ENCODE data around the gene DMXL2.

DNA sequence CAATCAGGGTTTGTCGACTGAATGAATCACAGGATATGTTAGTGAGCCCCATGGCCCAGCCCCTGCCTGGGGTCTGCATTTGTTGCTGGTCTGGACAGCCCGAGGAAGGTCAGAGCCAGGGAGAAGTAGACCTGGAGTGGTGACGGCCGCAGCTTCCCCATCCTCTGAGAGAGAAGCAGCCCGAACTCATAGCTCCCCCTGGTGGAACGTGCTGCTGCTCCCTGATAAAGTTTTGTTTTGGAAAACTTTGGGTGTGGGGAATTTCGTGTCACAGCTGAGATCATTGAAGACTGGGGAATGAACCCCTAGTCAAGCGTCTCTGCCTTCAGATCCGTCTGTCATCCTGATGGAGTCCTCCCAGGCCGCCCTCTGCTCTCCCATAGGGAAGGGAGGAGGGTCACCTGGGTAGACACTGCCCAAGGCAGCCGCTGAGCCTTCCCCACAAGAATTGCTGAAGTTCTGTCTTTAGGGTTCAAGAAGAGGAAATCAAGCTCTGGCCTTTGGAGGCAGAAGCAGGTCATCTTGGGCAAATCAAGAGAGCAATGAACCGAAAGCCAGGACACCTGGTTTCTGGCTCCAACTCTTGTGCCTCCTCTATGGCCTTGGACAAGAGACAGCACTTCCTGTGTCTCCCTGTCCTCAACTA is 220.6 kb downstream of the DMXL2 start:
- TF ChIP-seq, protein P1, sequence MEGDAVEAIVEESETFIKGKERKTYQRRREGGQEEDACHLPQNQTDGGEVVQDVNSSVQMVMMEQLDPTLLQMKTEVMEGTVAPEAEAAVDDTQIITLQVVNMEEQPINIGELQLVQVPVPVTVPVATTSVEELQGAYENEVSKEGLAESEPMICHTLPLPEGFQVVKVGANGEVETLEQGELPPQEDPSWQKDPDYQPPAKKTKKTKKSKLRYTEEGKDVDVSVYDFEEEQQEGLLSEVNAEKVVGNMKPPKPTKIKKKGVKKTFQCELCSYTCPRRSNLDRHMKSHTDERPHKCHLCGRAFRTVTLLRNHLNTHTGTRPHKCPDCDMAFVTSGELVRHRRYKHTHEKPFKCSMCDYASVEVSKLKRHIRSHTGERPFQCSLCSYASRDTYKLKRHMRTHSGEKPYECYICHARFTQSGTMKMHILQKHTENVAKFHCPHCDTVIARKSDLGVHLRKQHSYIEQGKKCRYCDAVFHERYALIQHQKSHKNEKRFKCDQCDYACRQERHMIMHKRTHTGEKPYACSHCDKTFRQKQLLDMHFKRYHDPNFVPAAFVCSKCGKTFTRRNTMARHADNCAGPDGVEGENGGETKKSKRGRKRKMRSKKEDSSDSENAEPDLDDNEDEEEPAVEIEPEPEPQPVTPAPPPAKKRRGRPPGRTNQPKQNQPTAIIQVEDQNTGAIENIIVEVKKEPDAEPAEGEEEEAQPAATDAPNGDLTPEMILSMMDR (IDR thresholded peaks at IDR 0.05), result peak in 4 of 6 experiments; percentile 3 to 28 (median 18)
- TF ChIP-seq POLR2A (IDR thresholded peaks at IDR 0.05), result no peak
